Measurements from ENCODE around the gene ADIPOR2. TPM values are rescaled to one million over a fixed set of nuclear protein-coding genes. Genes with fewer than 3 reads are reported as not detected.
A peak's percentile ranks its signal among the peaks of the same experiment; 100 is the strongest.

The ADIPOR2 gene
- total and polyA plus RNA-seq, 11 donors, result 17.7 to 52.5 (median 36.7) TPM

GRCh38 chr12:1798641-1799020, 107.8 kb downstream of the ADIPOR2 start:
- Histone ChIP-seq H3K4me3 (no peak overlapping the region), H3K27me3 (no peaks in the 10 kb centered on the region), H3K27ac (no peak overlapping the region), H3K4me1 (peaks cover 8 to 36% (median 20%) of the 10 kb centered on the region in 12 donors), H3K36me3 (no peaks in the 10 kb centered on the region), H3K9me3 (no peaks in the 10 kb centered on the region)
- intact Hi-C loops (cut with DNase I), result loop anchor here in 8 of 10 donors (5.0 to 10.0 kb wide), 8 partner anchors 229 to 986 kb away; partner anchors contain the start of gene CACNA1C (in 1 of the 8)
- ATAC-seq (no peak), DNase-seq (no peak)
- TF ChIP-seq CTCF (IDR thresholded peaks at IDR 0.05), result no peak
- TF ChIP-seq POLR2A (IDR thresholded peaks at IDR 0.05), result no peak
- WGBS, 4 donors, result 83 to 88% (median 87%) methylated on average over 2 to 6 of the region's 6 CpGs

GRCh38 chr12:1799051-1799881, 108.4 kb downstream of the ADIPOR2 start:
- Histone ChIP-seq H3K27me3 (no peaks in the 10 kb centered on the region), H3K4me1 (peaks cover 6 to 34% (median 21%) of the 10 kb centered on the region in 12 donors), H3K4me3 (no peak overlapping the region), H3K36me3 (no peaks in the 10 kb centered on the region), H3K27ac (no peak overlapping the region), H3K9me3 (no peaks in the 10 kb centered on the region)
- TF ChIP-seq CTCF (IDR thresholded peaks at IDR 0.05) (no peak), POLR2A (IDR thresholded peaks at IDR 0.05) (no peak)
- ATAC-seq (no peak), DNase-seq (peak in 2 of 5 donors; percentile 16 to 62)
- 87 to 90% (median 88%) methylated on average over 18 to 21 of the region's 21 CpGs for WGBS, 4 donors
- intact Hi-C loops (cut with DNase I), result loop anchor here in 8 of 10 donors (5.0 to 10.0 kb wide), 8 partner anchors 228 to 986 kb away; partner anchors contain the start of gene CACNA1C (in 1 of the 8)

- TF ChIP-seq POLR2A (IDR thresholded peaks at IDR 0.05) (no peak), CTCF (IDR thresholded peaks at IDR 0.05) (no peak)
- peak in 2 of 5 donors; percentile 15 to 49 for DNase-seq
- intact Hi-C loops (cut with DNase I), result loop anchor here (2.0 to 10.0 kb wide), 11 partner anchors 139 to 985 kb away; partner anchors contain the start of gene CACNA1C (in 1 of the 10)
- no peak overlapping the region for H3K27ac ChIP-seq
- 83 to 90% (median 87%) methylated on average over 11 to 12 of the region's 12 CpGs for WGBS, 4 donors
- ATAC-seq, result no peak
- no peaks in the 10 kb centered on the region for H3K36me3 ChIP-seq
- no peaks in the 10 kb centered on the region for H3K9me3 ChIP-seq
- no peaks in the 10 kb centered on the region for H3K27me3 ChIP-seq
- H3K4me3 ChIP-seq, result no peak overlapping the region
- H3K4me1 ChIP-seq, result peaks cover 3 to 37% (median 22%) of the 10 kb centered on the region in 12 donors
Measured at GRCh38 chr12:1799882-1800400, 109.1 kb downstream of the ADIPOR2 start.
